Lower lobe of right lung (tissue), 2 donors: ENCODE results near the gene A3GALT2. TPM values are rescaled to one million over a fixed set of nuclear protein-coding genes. Genes with fewer than 3 reads are reported as not detected.

Experiments used
- ATAC-seq, 2 donors: fragments of 200-7000 bp; cut with Tn5 transposase; one replicate each; pipeline ENCODE4 v1.9.1; 2020 to 2022; ENCODE audit warnings: mild to moderate bottlenecking in 2 of 2, moderate library complexity in 2 of 2
- DNase-seq: peaks from one replicate; pipeline ENCODE4 v3.0.0-alpha.2; 2020
- H3K27ac ChIP-seq: fragments of 200-600 bp; one replicate; pipeline ENCODE4 v1.8.0; 2022
- H3K27me3 ChIP-seq: fragments of 200-600 bp; one replicate; pipeline ENCODE4 v1.8.0; 2022; ENCODE audit warnings: low read depth
- H3K36me3 ChIP-seq: fragments of 200-600 bp; one replicate; pipeline ENCODE4 v1.8.0; 2022; ENCODE audit warnings: mild to moderate bottlenecking
- H3K4me1 ChIP-seq: fragments of 200-600 bp; one replicate; pipeline ENCODE4 v1.8.0; 2022
- H3K4me3 ChIP-seq: fragments of 200-600 bp; one replicate; pipeline ENCODE4 v1.8.0; 2022; ENCODE audit warnings: mild to moderate bottlenecking
- H3K9me3 ChIP-seq: fragments of 200-600 bp; one replicate; pipeline ENCODE4 v1.8.0; 2022
- CTCF ChIP-seq: fragments of 200-600 bp; IDR thresholded peaks from one replicate; pipeline ENCODE4 v1.8.0; 2022; ENCODE audit warnings: antibody characterized with exemption, mild to moderate bottlenecking
- intact Hi-C: fragments of 100-400 bp; cut with DNase I; formaldehyde crosslinking; loops from one replicate; pipeline ENCODE4 v1.11.0; 2022
- total RNA-seq: library from RNA; stranded (reverse); fragmentation: NEBNext Ultra II Directional; extraction: Animal tissue kit (Norgen Biotek cat#: 25700); gene quantifications from one replicate; pipeline ENCODE4 v1.2.1, GENCODE V29; 2021
- donor health status: DM: no; HTN: yes; CAD: no; lungs with severe emphysema.

Gene A3GALT2
- total RNA-seq, 1 donor from 2014 or later = not detected

- Histone ChIP-seq H3K27me3 (no peaks in the 10 kb centered on the region), H3K4me3 (no peak overlapping the region), H3K36me3 (peaks cover 60% of the 10 kb centered on the region), H3K27ac (no peak overlapping the region), H3K4me1 (peaks cover 18% of the 10 kb centered on the region), H3K9me3 (no peaks in the 10 kb centered on the region)
- TF ChIP-seq CTCF = no peak
- DNase-seq (peak; percentile 10), ATAC-seq (no peak)
- intact Hi-C loops = no loop called here
These were observed 2.1 kb upstream of the A3GALT2 start for GRCh38 chr1:33322870-33323585.

- intact Hi-C loops = no loop called here
- Histone ChIP-seq H3K4me1 (peaks cover 8% of the 10 kb centered on the region), H3K27ac (no peak overlapping the region), H3K4me3 (no peak overlapping the region), H3K9me3 (no peaks in the 10 kb centered on the region), H3K36me3 (peaks cover 51% of the 10 kb centered on the region), H3K27me3 (no peaks in the 10 kb centered on the region)
- DNase-seq (peak; percentile 19), ATAC-seq (no peak)
- TF ChIP-seq CTCF = no peak
These were observed 1.2 kb upstream of the A3GALT2 start for GRCh38 chr1:33322109-33322508.

GRCh38 chr1:33321178-33321577, 280 bp upstream of the A3GALT2 start:
- no peaks in the 10 kb centered on the region for H3K4me1 ChIP-seq
- H3K27ac ChIP-seq = no peak overlapping the region
- H3K36me3 ChIP-seq = peaks cover 42% of the 10 kb centered on the region
- no peak for TF ChIP-seq CTCF
- peak; percentile 16 for DNase-seq
- H3K4me3 ChIP-seq = no peak overlapping the region
- H3K27me3 ChIP-seq = no peaks in the 10 kb centered on the region
- intact Hi-C loops = no loop called here
- no peaks in the 10 kb centered on the region for H3K9me3 ChIP-seq
- ATAC-seq = no peak

- H3K9me3 ChIP-seq = no peaks in the 10 kb centered on the region
- ATAC-seq = peak; percentile 24 to 27
- intact Hi-C loops = no loop called here
- peaks cover 31% of the 10 kb centered on the region for H3K36me3 ChIP-seq
- no peaks in the 10 kb centered on the region for H3K27me3 ChIP-seq
- TF ChIP-seq CTCF = no peak
- H3K4me1 ChIP-seq = no peaks in the 10 kb centered on the region
- peak; percentile 44 for DNase-seq
- H3K4me3 ChIP-seq = no peak overlapping the region
- no peak overlapping the region for H3K27ac ChIP-seq
These were observed 814 bp downstream of the A3GALT2 start for GRCh38 chr1:33319949-33320618.

GRCh38 chr1:33319186-33319948, 1.5 kb downstream of the A3GALT2 start:
- H3K27ac ChIP-seq = no peak overlapping the region
- H3K36me3 ChIP-seq = peaks cover 24% of the 10 kb centered on the region
- TF ChIP-seq CTCF = no peak
- H3K4me3 ChIP-seq = no peak overlapping the region
- H3K4me1 ChIP-seq = no peaks in the 10 kb centered on the region
- intact Hi-C loops = no loop called here
- DNase-seq (peak; percentile 41), ATAC-seq (no peak)
- no peaks in the 10 kb centered on the region for H3K27me3 ChIP-seq
- no peaks in the 10 kb centered on the region for H3K9me3 ChIP-seq
